ENCODE results near the gene ZFAND3. TPM values are rescaled to one million over a fixed set of nuclear protein-coding genes. Genes with fewer than 3 reads are reported as not detected.
A peak's percentile ranks its signal among the peaks of the same experiment; 100 is the strongest.

The ZFAND3 gene
- total RNA-seq, 3 donors from 2014 or later: 34.1 to 53.0 (median 36.0) TPM

- no peaks in the 10 kb centered on the region for H3K27me3 ChIP-seq
- no peak for DNase-seq (ENCODE audit: low spot score in 2 of 2)
- TF ChIP-seq POLR2AphosphoS5 (IDR thresholded peaks at IDR 0.05): no peak
- TF ChIP-seq POLR2A (IDR thresholded peaks at IDR 0.05): no peak
- TF ChIP-seq CTCF (IDR thresholded peaks at IDR 0.05): no peak
- H3K9me3 ChIP-seq: no peaks in the 10 kb centered on the region
- no peaks in the 10 kb centered on the region for H3K36me3 ChIP-seq
- H3K4me1 ChIP-seq: no peaks in the 10 kb centered on the region
- H3K4me3 ChIP-seq: no peak overlapping the region
- H3K27ac ChIP-seq: no peak overlapping the region
- intact Hi-C loops (cut with DNase I; ENCODE audit: low total_unique reads): no loop called here
Observed at GRCh38 chr6:37788259-37788658, 31.3 kb upstream of the ZFAND3 start.

GRCh38 chr6:37791156-37791919 lies 28.2 kb upstream of the ZFAND3 start:
- intact Hi-C loops (cut with DNase I; ENCODE audit: low total_unique reads): no loop called here

GRCh38 chr6:37792457-37793033 lies 27.0 kb upstream of the ZFAND3 start:
- intact Hi-C loops (cut with DNase I; ENCODE audit: low total_unique reads): no loop called here

More at GRCh38 chr6:37791156-37791919, 28.2 kb upstream of the ZFAND3 start:
- no peaks in the 10 kb centered on the region for H3K9me3 ChIP-seq
- DNase-seq (ENCODE audit: low spot score in 2 of 2): peak; percentile 88 to 92
- H3K36me3 ChIP-seq: no peaks in the 10 kb centered on the region
- no peaks in the 10 kb centered on the region for H3K27me3 ChIP-seq
- H3K27ac ChIP-seq: no peak overlapping the region
- H3K4me3 ChIP-seq: no peak overlapping the region
- H3K4me1 ChIP-seq: no peaks in the 10 kb centered on the region
- peak; percentile 41 to 69 (median 49) for TF ChIP-seq POLR2AphosphoS5 (IDR thresholded peaks at IDR 0.05)
- no peak for TF ChIP-seq POLR2A (IDR thresholded peaks at IDR 0.05)
- TF ChIP-seq CTCF (IDR thresholded peaks at IDR 0.05): peak; percentile 88 to 95 (median 93)

GRCh38 chr6:37793067-37793466 lies 26.5 kb upstream of the ZFAND3 start:
- Histone ChIP-seq H3K9me3 (no peaks in the 10 kb centered on the region), H3K27ac (no peak overlapping the region), H3K4me1 (no peaks in the 10 kb centered on the region), H3K36me3 (no peaks in the 10 kb centered on the region), H3K4me3 (no peak overlapping the region), H3K27me3 (no peaks in the 10 kb centered on the region)
- TF ChIP-seq POLR2A (IDR thresholded peaks at IDR 0.05) (no peak), POLR2AphosphoS5 (IDR thresholded peaks at IDR 0.05) (no peak), CTCF (IDR thresholded peaks at IDR 0.05) (no peak)
- intact Hi-C loops (cut with DNase I; ENCODE audit: low total_unique reads): no loop called here
- no peak for DNase-seq (ENCODE audit: low spot score in 2 of 2)

More at GRCh38 chr6:37792457-37793033, 27.0 kb upstream of the ZFAND3 start:
- H3K9me3 ChIP-seq: no peaks in the 10 kb centered on the region
- TF ChIP-seq CTCF (IDR thresholded peaks at IDR 0.05) (no peak), POLR2AphosphoS5 (IDR thresholded peaks at IDR 0.05) (no peak), POLR2A (IDR thresholded peaks at IDR 0.05) (no peak)
- no peaks in the 10 kb centered on the region for H3K36me3 ChIP-seq
- no peak overlapping the region for H3K27ac ChIP-seq
- no peaks in the 10 kb centered on the region for H3K4me1 ChIP-seq
- no peaks in the 10 kb centered on the region for H3K27me3 ChIP-seq
- no peak for DNase-seq (ENCODE audit: low spot score in 2 of 2)
- H3K4me3 ChIP-seq: no peak overlapping the region

- TF ChIP-seq CTCF (IDR thresholded peaks at IDR 0.05) (no peak), POLR2A (IDR thresholded peaks at IDR 0.05) (no peak), POLR2AphosphoS5 (IDR thresholded peaks at IDR 0.05) (no peak)
- Histone ChIP-seq H3K9me3 (no peaks in the 10 kb centered on the region), H3K36me3 (no peaks in the 10 kb centered on the region), H3K4me3 (no peak overlapping the region), H3K27me3 (no peaks in the 10 kb centered on the region), H3K4me1 (no peaks in the 10 kb centered on the region), H3K27ac (no peak overlapping the region)
- intact Hi-C loops (cut with DNase I; ENCODE audit: low total_unique reads): no loop called here
- DNase-seq (ENCODE audit: low spot score in 2 of 2): no peak
Observed at GRCh38 chr6:37794825-37795224, 24.7 kb upstream of the ZFAND3 start.
